GM23248 (cell line): ENCODE measurements around the gene PLEKHH1. TPM values are rescaled to one million over a fixed set of nuclear protein-coding genes. Genes with fewer than 3 reads are reported as not detected.
A peak's percentile ranks its signal among the peaks of the same experiment; 100 is the strongest.

Experiments
- DNase-seq: peaks from one replicate; pipeline ENCODE4 v3.0.0-alpha.2; 2015
- H2AFZ ChIP-seq: fragments of 200-600 bp; sonication (generic); 2 replicates; pipeline ENCODE4 v1.6.1; 2016; ENCODE audit warnings: antibody characterized with exemption
- H3F3A ChIP-seq: fragments of 200-600 bp; sonication (generic); 2 replicates; pipeline ENCODE4 v1.6.1; 2016; ENCODE audit warnings: mild to moderate bottlenecking, antibody characterized with exemption, mixed run types; ENCODE audit not compliant: insufficient read depth
- H3K27ac ChIP-seq: fragments of 200-600 bp; sonication (generic); 2 replicates; pipeline ENCODE4 v1.5.1; 2016; ENCODE audit warnings: mild to moderate bottlenecking
- H3K27me3 ChIP-seq: fragments of 200-600 bp; sonication (generic); replicated peaks from 2 replicates; pipeline ENCODE4 v1.6.1; 2016; ENCODE audit warnings: mild to moderate bottlenecking; ENCODE audit not compliant: insufficient read depth
- H3K36me3 ChIP-seq: fragments of 200-600 bp; sonication (generic); 2 replicates; pipeline ENCODE4 v1.6.1; 2016; ENCODE audit warnings: low read depth, mild to moderate bottlenecking
- H3K4me1 ChIP-seq: fragments of 200-600 bp; sonication (generic); 2 replicates; pipeline ENCODE4 v1.6.1; 2016; ENCODE audit warnings: mild to moderate bottlenecking; ENCODE audit not compliant: insufficient read depth
- H3K4me2 ChIP-seq: fragments of 200-600 bp; sonication (generic); one replicate; pipeline ENCODE4 v1.6.1; 2016; ENCODE audit warnings: mild to moderate bottlenecking; ENCODE audit not compliant: unreplicated experiment
- H3K4me3 ChIP-seq: fragments of 200-600 bp; sonication (generic); 2 replicates; pipeline ENCODE4 v1.5.1; 2016; ENCODE audit warnings: mild to moderate bottlenecking
- H3K79me2 ChIP-seq: fragments of 200-600 bp; sonication (generic); 2 replicates; pipeline ENCODE4 v1.6.1; 2016; ENCODE audit warnings: mild to moderate bottlenecking; ENCODE audit not compliant: insufficient read depth
- H3K9ac ChIP-seq: fragments of 200-600 bp; sonication (generic); 2 replicates; pipeline ENCODE4 v1.6.1; 2016; ENCODE audit warnings: mild to moderate bottlenecking
- H3K9me2 ChIP-seq: fragments of 200-600 bp; sonication (generic); 2 replicates; pipeline ENCODE4 v1.6.1; 2016; ENCODE audit warnings: mixed run types, mild to moderate bottlenecking, moderate library complexity; ENCODE audit not compliant: insufficient read depth
- H3K9me3 ChIP-seq: fragments of 200-600 bp; sonication (generic); one replicate; pipeline ENCODE4 v1.6.1; 2017; ENCODE audit warnings: low read depth
- H4K20me1 ChIP-seq: fragments of 200-600 bp; sonication (generic); 2 replicates; pipeline ENCODE4 v1.6.0; 2016; ENCODE audit not compliant: insufficient read depth
- EZH2 ChIP-seq: fragments of 200-600 bp; sonication (generic); IDR thresholded peaks from 2 replicates; pipeline ENCODE4 v1.6.1; 2018; ENCODE audit warnings: antibody characterized with exemption, mild to moderate bottlenecking; ENCODE audit not compliant: insufficient read depth, poor library complexity, severe bottlenecking
- EZH2phosphoT487 ChIP-seq: fragments of 200-600 bp; sonication (generic); IDR thresholded peaks from 2 replicates; pipeline ENCODE4 v1.6.1; 2018; ENCODE audit warnings: antibody characterized with exemption, moderate library complexity, mild to moderate bottlenecking, low read depth; ENCODE audit not compliant: insufficient read depth
- WGBS, 2 experiments: methylation state at CpG; one replicate each; pipeline ENCODE4 v1.1.6; 2015 to 2017; ENCODE audit warnings: low lambda C conversion rate in 2 of 2, low coverage in 1 of 2; ENCODE audit errors: missing lambda C conversion rate in 2 of 2; 5-methylcytosine and 5-hydroxymethylcytosine counted together
- in situ Hi-C: fragments of 300-500 bp; cut with MboI; formaldehyde crosslinking; loops from 2 replicates; pipeline ENCODE4 v1.15.0; 2020
- polyA plus RNA-seq: library from polyadenylated mRNA; unstranded; fragments of >200 nt; fragmentation: Nextera tagmentation; extraction: Ambion mirVana; gene quantifications from 2 replicates; pipeline ENCODE4 v1.2.1, GENCODE V29; 2016
- total RNA-seq: library from RNA; depleted of rRNA; stranded (reverse); fragments of >200 nt; shearing (Covaris generic); gene quantifications from 2 replicates; pipeline ENCODE4 v1.2.3, GENCODE V29; 2014

PLEKHH1 gene
- total and polyA plus RNA-seq, 2 experiments from 2014 or later, result under 0.01 to 0.13 TPM

GRCh38 chr14:67491741-67492507 is 41.2 kb upstream of the PLEKHH1 start:
- no peaks in the 10 kb centered on the region for H3K9me3 ChIP-seq
- no peak overlapping the region for H3K4me2 ChIP-seq
- H2AFZ ChIP-seq, result no peak overlapping the region
- no peaks in the 10 kb centered on the region for H3K27me3 ChIP-seq
- in situ Hi-C loops, result no loop called here
- H3K79me2 ChIP-seq, result no peaks in the 10 kb centered on the region
- peak; percentile 27 for DNase-seq
- H3F3A ChIP-seq, result no peaks in the 10 kb centered on the region
- no peak overlapping the region for H3K4me3 ChIP-seq
- TF ChIP-seq EZH2phosphoT487, result no peak
- TF ChIP-seq EZH2, result no peak
- WGBS, 2 experiments, result 26 to 35% methylated on average over 8 to 9 of the region's 9 CpGs
- H3K9me2 ChIP-seq, result no peaks in the 10 kb centered on the region
- H3K36me3 ChIP-seq, result no peaks in the 10 kb centered on the region
- H4K20me1 ChIP-seq, result no peaks in the 10 kb centered on the region
- no peaks in the 10 kb centered on the region for H3K4me1 ChIP-seq
- no peak overlapping the region for H3K27ac ChIP-seq
- H3K9ac ChIP-seq, result no peak overlapping the region

GRCh38 chr14:67492538-67492937 is 40.6 kb upstream of the PLEKHH1 start:
- WGBS, 2 experiments, result 67 to 74% methylated on average over 3 of the region's 3 CpGs

GRCh38 chr14:67493092-67493717 is 39.9 kb upstream of the PLEKHH1 start:
- Histone ChIP-seq H3K9ac (no peak overlapping the region), H3K9me2 (no peaks in the 10 kb centered on the region), H3K4me2 (no peak overlapping the region), H3K27me3 (peaks cover 3% of the 10 kb centered on the region; the same call in 1 of the 2 replicates), H2AFZ (no peak overlapping the region), H3K79me2 (no peaks in the 10 kb centered on the region), H3K27ac (no peak overlapping the region), H3K4me3 (no peak overlapping the region), H4K20me1 (no peaks in the 10 kb centered on the region), H3K9me3 (no peaks in the 10 kb centered on the region), H3K36me3 (no peaks in the 10 kb centered on the region), H3K4me1 (no peaks in the 10 kb centered on the region), H3F3A (no peaks in the 10 kb centered on the region)
- no peak for TF ChIP-seq EZH2
- no peak for TF ChIP-seq EZH2phosphoT487
- no peak for DNase-seq
- 72 to 78% methylated on average over 8 of the region's 8 CpGs for WGBS, 2 experiments
- in situ Hi-C loops, result no loop called here

More at GRCh38 chr14:67492538-67492937, 40.6 kb upstream of the PLEKHH1 start:
- in situ Hi-C loops, result no loop called here
- no peak overlapping the region for H3K9ac ChIP-seq
- H2AFZ ChIP-seq, result no peak overlapping the region
- H4K20me1 ChIP-seq, result no peaks in the 10 kb centered on the region
- no peaks in the 10 kb centered on the region for H3K9me3 ChIP-seq
- no peaks in the 10 kb centered on the region for H3K9me2 ChIP-seq
- no peak overlapping the region for H3K4me2 ChIP-seq
- no peaks in the 10 kb centered on the region for H3K27me3 ChIP-seq
- H3K4me3 ChIP-seq, result no peak overlapping the region
- H3F3A ChIP-seq, result no peaks in the 10 kb centered on the region
- H3K36me3 ChIP-seq, result no peaks in the 10 kb centered on the region
- no peak for DNase-seq
- no peak for TF ChIP-seq EZH2
- TF ChIP-seq EZH2phosphoT487, result no peak
- no peak overlapping the region for H3K27ac ChIP-seq
- H3K4me1 ChIP-seq, result no peaks in the 10 kb centered on the region
- H3K79me2 ChIP-seq, result no peaks in the 10 kb centered on the region

- H3K27me3 ChIP-seq, result peaks cover 8% of the 10 kb centered on the region; the same call in 1 of the 2 replicates
- no peaks in the 10 kb centered on the region for H4K20me1 ChIP-seq
- no peaks in the 10 kb centered on the region for H3K4me1 ChIP-seq
- TF ChIP-seq EZH2 (no peak), EZH2phosphoT487 (no peak)
- no peaks in the 10 kb centered on the region for H3K9me3 ChIP-seq
- H3F3A ChIP-seq, result no peaks in the 10 kb centered on the region
- no peak overlapping the region for H3K9ac ChIP-seq
- H3K4me2 ChIP-seq, result no peak overlapping the region
- in situ Hi-C loops, result no loop called here
- H2AFZ ChIP-seq, result no peak overlapping the region
- H3K79me2 ChIP-seq, result no peaks in the 10 kb centered on the region
- H3K36me3 ChIP-seq, result no peaks in the 10 kb centered on the region
- no peaks in the 10 kb centered on the region for H3K9me2 ChIP-seq
- DNase-seq, result no peak
- no peak overlapping the region for H3K27ac ChIP-seq
- WGBS, 2 experiments, result 58 to 94% methylated on average over 1 of the region's 1 CpG
- H3K4me3 ChIP-seq, result no peak overlapping the region
These were observed 37.3 kb upstream of the PLEKHH1 start for GRCh38 chr14:67495827-67496226.
